Astrocyte (in vitro differentiated cells and primary cell): ENCODE measurements around the gene SLC24A4. TPM values are rescaled to one million over a fixed set of nuclear protein-coding genes. Genes with fewer than 3 reads are reported as not detected.

Source experiments
- DNase-seq: peaks from one replicate; pipeline ENCODE4 v3.0.0-alpha.2; 2010; ENCODE audit warnings: low read depth
- FAIRE-seq: peaks from 2 replicates; lab custom pipeline; 2011; peaks lifted over from hg19 to GRCh38; lab: Jason Lieb, UNC
- H2AFZ ChIP-seq: 2 replicates; pipeline ENCODE4 v1.6.0; 2012; ENCODE audit warnings: low read depth, low read length, inconsistent platforms
- H3K27ac ChIP-seq: 2 replicates; pipeline ENCODE4 v1.5.1; 2011; ENCODE audit warnings: low read depth, low read length, inconsistent platforms
- H3K27me3 ChIP-seq: 2 replicates; pipeline ENCODE4 v1.6.0; 2011; ENCODE audit warnings: low read length, inconsistent platforms; ENCODE audit not compliant: insufficient read depth
- H3K36me3 ChIP-seq: 2 replicates; pipeline ENCODE4 v1.5.1; 2011; ENCODE audit warnings: low read length, inconsistent platforms; ENCODE audit not compliant: insufficient read depth
- H3K4me1 ChIP-seq: 2 replicates; pipeline ENCODE4 v1.5.1; 2011; ENCODE audit warnings: low read length, inconsistent platforms; ENCODE audit not compliant: insufficient read depth
- H3K4me2 ChIP-seq: 2 replicates; pipeline ENCODE4 v1.6.0; 2012; ENCODE audit warnings: low read length, inconsistent platforms
- H3K4me3 ChIP-seq: 2 replicates; pipeline ENCODE4 v1.5.1; 2011; ENCODE audit warnings: low read depth, mild to moderate bottlenecking, low read length, inconsistent platforms; ENCODE audit not compliant: insufficient read depth
- H3K79me2 ChIP-seq: 2 replicates; pipeline ENCODE4 v1.6.0; 2012; ENCODE audit warnings: mild to moderate bottlenecking, low read length, inconsistent platforms; ENCODE audit not compliant: insufficient read depth
- H3K9ac ChIP-seq: 2 replicates; pipeline ENCODE4 v1.6.0; 2012; ENCODE audit warnings: mild to moderate bottlenecking, low read length, inconsistent platforms
- H3K9me3 ChIP-seq: 2 replicates; pipeline ENCODE4 v1.5.1; 2012; ENCODE audit warnings: low read depth, mild to moderate bottlenecking, low read length, inconsistent platforms; ENCODE audit not compliant: insufficient read depth
- H4K20me1 ChIP-seq: 2 replicates; pipeline ENCODE4 v1.6.0; 2012; ENCODE audit warnings: low read length, inconsistent platforms; ENCODE audit not compliant: insufficient read depth
- H3K27ac Mint-ChIP-seq: one replicate; pipeline ENCODE4 v1.8.0; 2021; ENCODE audit warnings: mild to moderate bottlenecking, mixed read lengths; ENCODE audit not compliant: unreplicated experiment
- H3K27me3 Mint-ChIP-seq: one replicate; pipeline ENCODE4 v1.8.0; 2021; ENCODE audit warnings: low read depth, mixed read lengths; ENCODE audit not compliant: unreplicated experiment
- H3K36me3 Mint-ChIP-seq: one replicate; pipeline ENCODE4 v1.8.0; 2021; ENCODE audit warnings: low read depth, mixed read lengths; ENCODE audit not compliant: unreplicated experiment
- H3K4me1 Mint-ChIP-seq: one replicate; pipeline ENCODE4 v1.8.0; 2021; ENCODE audit warnings: low read depth, mixed read lengths; ENCODE audit not compliant: unreplicated experiment
- H3K4me3 Mint-ChIP-seq: one replicate; pipeline ENCODE4 v1.8.0; 2021; ENCODE audit warnings: mild to moderate bottlenecking, moderate library complexity, mixed read lengths; ENCODE audit not compliant: unreplicated experiment
- H3K9me3 Mint-ChIP-seq: one replicate; pipeline ENCODE4 v1.8.0; 2021; ENCODE audit warnings: mild to moderate bottlenecking, mixed read lengths; ENCODE audit not compliant: unreplicated experiment
- CTCF ChIP-seq: IDR thresholded peaks from 2 replicates; pipeline ENCODE4 v1.5.1; 2011; ENCODE audit warnings: low read depth, mild to moderate bottlenecking, inconsistent platforms, low read length, moderate library complexity; ENCODE audit not compliant: insufficient read depth
- EZH2 ChIP-seq: IDR thresholded peaks from 2 replicates; pipeline ENCODE4 v1.6.1; 2012; ENCODE audit warnings: mild to moderate bottlenecking, low read length, inconsistent platforms; ENCODE audit not compliant: insufficient read depth
- total RNA-seq: library from RNA; stranded (reverse); gene quantifications from 2 replicates; pipeline ENCODE4 v1.2.1, GENCODE V29; 2021

SLC24A4 gene
- total RNA-seq, 1 donor from 2014 or later: not detected

GRCh38 chr14:92540472-92541048 lies 217.6 kb downstream of the SLC24A4 start:
- Mint-ChIP-seq H3K27ac (peak overlapping the region; percentile 96), H3K36me3 (no peaks in the 10 kb centered on the region), H3K9me3 (peaks cover 3% of the 10 kb centered on the region), H3K4me1 (peaks cover 32% of the 10 kb centered on the region), H3K4me3 (no peak overlapping the region), H3K27me3 (no peaks in the 10 kb centered on the region)
- TF ChIP-seq CTCF (no peak), EZH2 (no peak)
- Histone ChIP-seq H3K36me3 (no peaks in the 10 kb centered on the region), H3K9me3 (no peaks in the 10 kb centered on the region), H3K9ac (peak overlapping the region; percentile 70), H3K79me2 (peaks cover 27% of the 10 kb centered on the region), H2AFZ (peak overlapping the region; percentile 63), H3K27me3 (no peaks in the 10 kb centered on the region), H3K4me1 (peaks cover 30% of the 10 kb centered on the region), H3K4me3 (no peak overlapping the region), H4K20me1 (peaks cover 5% of the 10 kb centered on the region), H3K4me2 (peak overlapping the region; percentile 76), H3K27ac (peak overlapping the region; percentile 88)
- DNase-seq: peak; percentile 100
- peak; percentile 85 for FAIRE-seq

- H3K27me3 Mint-ChIP-seq: no peaks in the 10 kb centered on the region
- no peaks in the 10 kb centered on the region for H3K27me3 ChIP-seq
- H3K4me1 Mint-ChIP-seq: peaks cover 27% of the 10 kb centered on the region
- H3K9me3 Mint-ChIP-seq: peaks cover 3% of the 10 kb centered on the region
- H4K20me1 ChIP-seq: no peaks in the 10 kb centered on the region
- no peak overlapping the region for H3K4me3 ChIP-seq
- H3K4me2 ChIP-seq: no peak overlapping the region
- H3K9ac ChIP-seq: no peak overlapping the region
- H3K79me2 ChIP-seq: peaks cover 21% of the 10 kb centered on the region
- H3K27ac Mint-ChIP-seq: peak overlapping the region; percentile 47
- peaks cover 22% of the 10 kb centered on the region for H3K4me1 ChIP-seq
- H3K27ac ChIP-seq: no peak overlapping the region
- no peak for DNase-seq
- no peak for FAIRE-seq
- H3K4me3 Mint-ChIP-seq: no peak overlapping the region
- no peaks in the 10 kb centered on the region for H3K36me3 Mint-ChIP-seq
- no peak overlapping the region for H2AFZ ChIP-seq
- H3K9me3 ChIP-seq: no peaks in the 10 kb centered on the region
- no peaks in the 10 kb centered on the region for H3K36me3 ChIP-seq
- TF ChIP-seq EZH2 (no peak), CTCF (no peak)
Observed at GRCh38 chr14:92542766-92543554, 220.0 kb downstream of the SLC24A4 start.
